DMS 273 treated with DMSO at 0.1 percent for 48 hours (cell line): ENCODE data around the gene CYBA.
"Not testable (repeated sequence)": the region's sequence is repeated elsewhere in the genome, so short reads cannot be mapped to it uniquely, and the experiment has no call there.

Experiments used
- DNase-seq: peaks from one replicate; lab custom pipeline; 2025; lab: John Stamatoyannopoulos, UW

Gene CYBA

DNA sequence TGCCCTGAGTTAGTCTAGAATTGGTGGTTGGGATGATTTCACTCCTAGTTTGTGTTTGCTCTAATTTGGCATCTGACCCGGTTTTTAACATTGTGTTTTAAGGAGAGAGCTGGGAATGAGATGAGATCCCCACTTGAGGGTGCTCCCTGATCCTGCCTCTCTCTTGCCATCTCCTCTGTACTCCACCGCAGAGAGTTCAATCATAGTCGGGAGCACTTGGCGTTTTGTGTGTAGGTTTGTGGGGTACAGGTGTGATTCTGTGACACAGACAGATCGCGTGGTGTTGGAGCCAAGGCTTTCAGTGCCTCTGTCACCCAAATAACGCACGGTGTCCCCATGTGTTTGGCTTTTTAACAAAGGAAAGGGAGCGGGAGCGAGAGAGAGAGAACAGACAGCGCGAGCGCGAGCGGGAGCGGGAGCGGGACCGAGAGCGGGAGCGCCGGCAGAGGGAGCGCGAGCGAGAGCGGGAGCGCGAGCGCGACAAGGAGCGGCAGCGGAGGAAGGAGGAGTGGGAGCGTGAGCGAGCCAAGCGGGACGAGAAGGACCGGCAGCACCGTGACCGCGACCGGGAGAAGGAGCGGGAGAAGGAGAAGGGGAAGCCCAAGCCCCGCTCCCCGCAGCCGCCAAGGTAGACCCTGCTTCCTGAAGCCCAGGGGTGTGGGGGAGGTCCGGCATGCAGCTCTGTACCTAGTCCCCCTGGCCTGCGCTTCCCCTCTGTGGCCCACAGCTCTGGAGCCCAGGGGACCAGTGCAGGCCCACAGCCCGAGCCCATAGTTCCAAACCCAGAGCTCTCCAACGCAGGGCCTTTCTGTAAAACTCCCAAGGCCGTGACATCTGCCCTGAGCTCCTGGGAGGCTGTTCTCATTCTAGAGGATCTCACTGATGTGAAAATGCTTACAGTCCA is 39.7 kb downstream of the CYBA start:
- DNase-seq, result no peak

DNA sequence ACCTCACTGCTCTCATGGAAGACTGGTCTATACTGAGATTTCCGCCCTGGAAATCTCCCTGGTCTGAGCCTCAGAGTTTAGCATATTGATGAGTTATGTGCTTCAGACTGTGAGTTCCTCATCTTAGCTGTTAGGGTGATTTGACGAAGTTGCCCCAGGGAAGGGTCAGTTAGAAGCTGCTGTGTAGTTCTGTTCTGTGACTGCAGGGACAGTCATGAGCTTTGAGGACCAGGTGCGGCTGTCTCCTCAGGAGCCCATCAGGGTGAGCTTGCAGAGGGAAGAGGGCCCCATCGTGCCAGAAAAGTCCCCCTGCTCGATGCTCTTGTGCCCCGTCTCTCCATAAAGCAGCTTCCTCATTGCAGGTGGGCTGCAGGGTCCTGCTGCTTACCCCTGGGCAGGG is 40.8 kb downstream of the CYBA start:
- DNase-seq, result no peak

DNA sequence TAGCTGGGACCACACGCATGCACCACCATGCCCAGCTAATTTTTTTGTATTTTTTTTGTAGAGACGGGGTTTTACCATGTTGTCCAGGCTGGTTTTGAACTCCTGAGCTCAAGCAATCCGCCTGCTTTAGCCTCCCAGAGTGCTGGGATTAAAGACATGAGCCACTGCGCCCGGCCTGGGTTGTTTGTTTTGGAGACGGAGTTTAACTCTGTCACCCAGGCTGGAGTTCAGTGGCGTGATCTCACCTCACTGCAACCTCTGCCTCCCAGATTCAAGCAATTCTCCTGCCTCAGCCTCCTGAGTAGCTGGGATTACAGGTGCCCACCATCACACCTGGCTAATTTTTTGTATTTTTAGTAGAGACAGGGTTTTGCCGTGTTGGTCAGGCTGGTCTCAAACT is 41.4 kb downstream of the CYBA start:
- not testable (repeated sequence) for DNase-seq

DNA sequence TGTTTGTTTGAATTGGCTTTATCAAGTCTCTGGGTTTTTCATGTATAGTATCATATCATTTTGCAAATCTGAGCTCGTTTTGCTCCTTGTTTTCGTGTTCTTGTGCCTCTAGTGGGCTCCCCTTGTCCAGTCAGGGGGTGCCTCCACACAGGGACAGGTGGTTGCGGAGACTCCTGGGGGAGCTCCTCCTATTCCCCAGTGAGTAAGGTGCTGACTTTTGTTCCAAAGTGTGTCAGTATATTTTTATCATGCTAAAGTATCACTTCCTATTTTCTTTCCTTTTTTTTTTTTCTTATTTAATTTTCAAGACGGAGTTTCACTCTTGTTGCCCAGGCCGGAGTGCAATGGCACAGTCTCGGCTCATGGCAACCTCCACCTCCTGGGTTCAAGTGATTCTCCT is 42.8 kb downstream of the CYBA start:
- DNase-seq, result no peak

DNA sequence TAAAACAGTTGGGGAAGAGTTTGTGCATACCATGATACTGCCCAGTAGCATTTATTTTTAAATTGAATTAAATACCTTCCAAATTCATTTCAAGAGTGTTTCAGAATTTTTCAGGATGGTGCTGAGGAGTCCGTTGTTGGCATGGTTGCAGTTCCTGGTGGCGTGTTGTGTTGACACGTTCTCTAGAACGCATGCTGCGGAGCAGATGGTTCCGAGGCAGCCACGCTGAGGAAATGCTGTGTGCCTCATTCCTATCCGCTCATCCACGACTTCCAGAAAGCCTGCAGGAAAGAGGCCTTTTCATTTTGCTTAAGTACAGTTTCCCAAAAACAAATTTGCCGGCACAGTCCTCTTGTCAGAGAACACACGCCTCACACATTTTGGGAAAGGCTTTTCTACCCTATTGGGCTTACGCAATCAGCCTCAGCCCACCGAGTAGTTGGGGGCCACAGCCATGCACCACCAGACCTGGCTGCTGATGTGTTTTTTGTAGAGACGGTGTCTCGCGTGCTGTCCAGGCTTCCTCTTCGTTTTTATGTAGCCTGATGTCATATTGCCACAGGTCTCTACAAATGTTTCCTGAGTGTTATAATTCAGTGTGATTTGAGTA is 44.6 kb downstream of the CYBA start:
- no peak for DNase-seq

DNA sequence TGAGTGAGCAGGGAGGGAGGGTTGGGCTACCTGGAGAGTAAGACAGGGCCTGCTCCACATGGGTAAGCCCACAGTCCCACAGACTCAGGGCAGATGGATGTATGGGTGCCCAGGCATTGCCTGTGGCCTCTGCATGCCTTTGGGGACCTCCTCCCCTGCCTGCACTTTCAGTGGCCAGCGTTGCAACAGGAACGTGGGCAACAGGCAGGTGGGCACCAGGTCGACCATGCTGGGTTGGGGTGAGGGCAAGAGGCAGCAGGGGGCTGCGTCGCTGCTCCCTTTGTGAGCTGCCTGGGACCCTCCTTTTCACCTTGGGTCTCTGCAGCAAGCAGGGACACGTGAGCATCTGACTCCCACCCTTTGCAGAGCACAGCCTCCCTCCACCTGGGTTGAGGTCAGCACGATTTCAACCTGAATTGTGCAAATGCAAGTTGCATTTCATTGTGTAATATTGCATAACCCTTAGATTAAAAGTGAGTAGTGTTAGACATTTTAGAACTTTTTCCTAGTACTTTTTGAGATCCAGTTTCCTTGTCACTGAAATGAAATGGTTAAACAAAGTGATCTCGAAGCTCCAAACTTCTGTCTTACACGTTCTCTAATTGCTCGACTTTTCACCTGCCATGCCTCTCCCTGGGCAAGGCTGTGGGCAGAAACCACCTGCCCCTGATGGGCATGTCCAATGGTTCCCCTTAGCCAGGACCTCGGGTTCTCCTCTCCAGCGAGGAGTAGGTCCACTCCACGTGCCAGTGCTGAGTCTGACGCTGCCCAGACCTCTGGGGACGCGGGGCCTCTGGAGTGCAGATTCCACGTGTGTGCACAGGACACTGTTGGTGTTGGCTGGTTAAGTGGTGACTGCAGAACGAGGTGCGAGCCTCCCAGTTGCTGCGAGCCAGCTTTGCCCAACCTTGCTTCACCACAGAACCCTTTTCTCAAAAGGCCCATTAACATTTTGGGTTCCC is 45.4 kb downstream of the CYBA start:
- no peak for DNase-seq

DNA sequence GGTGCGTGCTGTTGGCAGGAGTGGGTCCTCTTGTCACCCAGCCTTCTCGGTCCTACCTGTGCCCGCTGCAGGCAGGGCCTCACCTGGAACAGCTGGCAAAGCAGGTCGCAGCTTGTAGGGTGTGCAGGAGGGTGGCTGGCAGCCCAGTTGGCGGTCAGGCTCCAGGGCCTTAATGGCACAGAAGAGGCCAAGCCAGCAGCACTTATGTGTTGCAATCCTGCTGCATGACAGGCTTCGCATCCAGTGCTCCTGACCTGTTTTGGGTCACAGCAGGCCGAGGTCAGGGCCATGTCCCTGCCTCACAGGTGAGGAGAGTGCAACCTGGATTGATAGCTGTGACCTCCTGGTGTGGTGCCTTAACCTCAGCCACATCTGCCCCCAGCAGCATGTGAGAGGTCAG is 48.8 kb downstream of the CYBA start:
- DNase-seq, result no peak

DNA sequence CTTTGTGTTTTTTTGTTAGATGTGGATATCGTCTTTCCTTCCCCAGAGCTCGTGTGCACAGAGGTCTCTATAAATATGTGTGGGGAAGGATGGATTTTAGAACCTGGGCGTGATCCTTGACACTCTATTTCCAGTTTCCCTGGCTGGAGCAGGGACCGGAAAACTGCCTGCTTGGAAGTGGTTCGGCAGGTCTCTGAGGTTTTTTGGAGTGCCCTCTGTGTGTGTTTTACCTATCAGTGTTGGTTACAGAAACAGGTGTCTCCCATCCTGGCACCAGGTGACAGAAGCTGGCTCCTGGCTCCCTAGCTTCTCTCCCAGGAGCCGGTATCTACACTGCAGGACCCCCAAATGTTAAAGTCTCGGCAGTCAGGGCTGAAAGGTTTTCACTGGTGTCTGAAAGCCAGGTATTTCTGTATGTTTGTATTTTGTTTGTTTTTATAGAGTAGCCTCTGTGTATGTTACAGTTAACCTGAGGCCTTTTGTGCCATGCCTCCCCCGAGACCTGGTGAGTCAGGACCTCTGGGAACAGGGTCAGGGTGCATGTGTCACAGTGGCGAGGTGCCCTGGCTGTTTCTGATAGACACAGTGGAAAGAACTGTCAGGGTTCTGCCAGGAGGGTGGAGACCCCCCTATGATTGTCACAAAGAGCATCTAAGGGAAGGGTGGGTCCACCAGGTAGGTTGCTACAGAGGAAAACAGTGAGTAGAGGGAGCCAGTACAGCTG is 49.4 kb downstream of the CYBA start:
- no peak for DNase-seq

DNA sequence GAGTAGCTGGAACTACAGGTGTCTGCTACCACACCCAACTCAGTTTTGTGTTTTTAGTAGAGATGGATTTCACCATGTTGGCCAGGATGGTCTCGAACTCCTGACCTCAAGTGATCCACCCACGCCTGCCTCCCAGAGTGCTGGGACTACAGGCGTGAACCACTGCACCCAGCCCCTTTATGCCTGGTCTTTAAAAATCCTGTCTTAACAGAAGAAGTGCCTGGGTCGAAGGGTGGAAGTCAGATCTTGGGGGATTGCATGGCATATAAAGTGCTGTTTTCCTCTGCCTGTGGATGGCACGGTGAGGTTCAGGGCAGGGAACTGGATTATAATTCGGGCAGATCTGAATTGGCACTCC is 50.3 kb downstream of the CYBA start:
- DNase-seq, result no peak

DNA sequence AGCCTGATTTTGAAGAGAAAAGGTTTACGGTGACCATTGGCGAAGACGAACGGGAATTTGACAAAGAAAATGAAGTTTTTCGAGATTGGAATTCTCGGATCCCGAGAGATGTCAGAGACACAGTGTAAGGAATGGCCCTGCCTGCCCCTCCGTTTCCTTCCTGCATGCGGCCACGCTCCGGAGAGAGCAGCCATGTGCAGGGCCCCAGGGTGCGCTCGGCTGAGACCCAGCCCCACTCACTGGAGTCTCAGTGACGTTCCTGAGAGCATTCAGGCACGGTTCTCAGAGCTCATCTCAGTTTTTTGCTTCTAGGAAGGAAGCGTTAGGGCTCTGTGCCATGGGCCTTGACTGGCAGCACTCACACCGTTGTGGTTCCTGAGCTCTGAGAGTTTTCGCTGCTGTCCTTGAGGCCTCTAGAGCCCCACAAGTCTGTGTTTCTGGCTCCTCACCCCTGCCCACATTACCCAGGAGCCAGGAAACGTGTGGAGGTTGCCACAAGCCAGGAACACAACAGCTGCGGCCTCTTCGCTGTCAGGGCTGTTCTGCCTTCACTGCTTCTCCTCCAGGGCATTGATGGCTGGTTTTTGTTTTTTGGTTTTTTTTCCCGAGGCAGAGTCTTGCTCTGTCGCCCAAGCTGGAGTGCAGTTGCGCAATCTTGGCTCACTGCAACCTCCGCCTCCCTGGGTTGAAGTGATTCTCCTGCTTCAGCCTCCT is 50.9 kb downstream of the CYBA start:
- no peak for DNase-seq

DNA sequence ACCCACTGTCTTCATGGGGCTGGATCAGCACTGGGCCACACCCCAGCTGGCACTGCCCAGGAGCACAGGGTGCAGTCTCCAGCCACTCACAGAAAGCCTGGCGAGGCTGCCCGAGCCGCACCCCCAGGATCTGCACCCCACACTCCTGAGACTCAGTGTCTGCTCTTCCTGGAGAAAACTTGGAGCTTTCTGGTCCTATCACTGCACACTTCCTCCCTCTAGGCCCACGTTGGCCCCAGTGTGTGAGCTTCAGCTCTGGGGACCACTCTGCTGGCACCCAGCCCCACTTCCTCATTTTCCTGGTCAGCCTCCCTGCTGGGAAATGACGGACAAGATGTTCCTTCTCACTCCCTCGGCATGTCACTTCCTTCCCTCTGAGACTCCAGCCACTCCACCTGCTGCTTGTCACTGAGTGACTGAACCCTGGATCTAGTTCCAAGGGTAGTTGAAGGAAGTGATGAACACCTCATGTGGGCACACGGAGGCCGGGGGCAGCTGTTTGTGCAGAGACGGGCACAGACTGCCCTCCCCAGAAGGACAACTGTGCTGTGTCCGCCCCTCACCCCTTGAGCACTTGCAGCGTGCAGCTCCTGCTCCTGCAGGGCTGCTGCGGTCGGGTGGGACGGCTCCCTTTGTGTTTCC is 51.6 kb downstream of the CYBA start:
- no peak for DNase-seq

DNA sequence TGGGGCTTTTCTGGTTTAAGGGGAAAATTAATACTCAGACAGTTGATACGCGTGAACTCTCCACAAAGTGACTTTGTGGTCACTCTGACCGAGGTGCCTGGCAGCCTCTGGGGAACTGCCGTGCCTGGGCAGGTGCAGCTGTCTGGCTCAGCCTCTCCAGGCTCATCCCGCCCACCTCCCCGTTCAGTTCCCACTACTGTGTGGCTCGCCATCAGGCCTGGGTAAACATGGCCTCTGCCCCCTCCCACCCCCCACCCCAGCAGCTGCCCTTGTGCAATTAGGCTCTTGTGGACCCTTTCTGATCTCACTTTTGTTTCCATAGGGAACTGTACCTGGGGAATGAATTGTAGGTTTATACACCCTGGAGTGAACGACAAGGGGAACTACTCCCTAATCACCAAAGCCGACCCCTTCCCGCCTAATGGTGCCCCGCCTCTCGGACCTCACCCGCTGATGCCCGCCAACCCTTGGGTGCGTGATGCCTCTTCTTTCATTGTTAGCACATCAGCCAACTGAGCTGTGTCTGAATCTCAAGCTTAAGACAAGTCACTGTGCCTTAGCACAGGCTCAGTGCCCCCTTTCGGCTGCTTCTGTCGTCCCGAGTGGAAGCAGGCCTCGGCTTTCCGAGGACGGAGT is 52.9 kb downstream of the CYBA start:
- DNase-seq, result no peak

DNA sequence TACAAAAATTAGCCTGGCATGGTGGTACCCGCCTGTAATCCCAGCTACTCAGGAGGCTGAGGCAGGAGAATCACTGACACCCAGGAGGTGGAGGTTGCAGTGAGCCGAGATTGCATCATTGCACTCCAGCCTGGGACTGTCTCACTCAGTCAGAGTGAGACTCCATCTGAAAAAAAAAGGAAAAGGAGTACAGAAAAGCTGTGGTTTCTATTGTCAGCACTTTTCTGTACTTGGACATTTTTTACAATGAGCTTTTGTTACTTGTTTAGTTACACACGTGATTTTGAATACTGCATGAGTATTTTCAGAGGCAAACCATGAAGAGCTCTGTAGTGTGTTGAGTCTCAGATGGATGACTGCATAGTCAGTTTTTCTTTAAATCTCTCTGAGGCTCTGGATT is 54.4 kb downstream of the CYBA start:
- no peak for DNase-seq

DNA sequence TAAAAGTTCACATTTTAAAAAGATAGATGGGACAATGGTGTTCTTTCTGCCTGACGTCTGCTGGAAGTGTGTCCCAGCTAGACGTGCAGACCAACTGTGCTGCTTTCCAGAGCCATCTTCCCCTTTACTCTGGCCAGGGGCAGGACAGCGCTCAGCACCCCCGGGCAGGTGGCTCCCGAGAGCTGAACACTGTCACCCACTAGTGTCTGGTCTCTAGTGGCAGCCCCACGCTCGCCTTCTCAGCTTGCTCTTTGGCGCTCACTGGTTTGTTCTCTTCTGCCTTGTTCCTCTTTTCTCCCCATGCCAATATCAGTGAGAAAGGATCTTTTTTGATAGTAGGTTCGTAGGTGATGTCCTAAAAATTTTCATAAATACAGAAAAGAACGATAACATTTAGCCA is 54.9 kb downstream of the CYBA start:
- DNase-seq, result no peak

DNA sequence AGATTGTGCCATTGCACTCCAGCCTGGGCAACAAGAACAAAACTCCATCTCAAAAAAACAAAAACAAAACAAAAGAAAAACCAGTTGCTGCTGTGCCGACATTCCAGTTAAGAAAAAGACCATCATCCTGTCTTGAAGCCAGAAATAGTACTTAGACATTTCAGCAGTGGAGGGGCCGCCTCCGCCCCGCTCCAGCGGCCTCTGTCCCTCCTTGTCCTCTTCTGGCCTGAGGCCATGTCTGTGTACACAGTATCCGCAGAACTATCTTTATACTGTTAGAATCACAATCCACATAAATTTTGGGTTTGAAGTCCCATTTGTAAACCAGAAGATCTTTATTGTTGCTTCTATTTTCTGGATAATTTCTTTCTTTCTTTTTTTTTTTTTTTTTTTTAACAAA is 55.8 kb downstream of the CYBA start:
- DNase-seq, result no peak

DNA sequence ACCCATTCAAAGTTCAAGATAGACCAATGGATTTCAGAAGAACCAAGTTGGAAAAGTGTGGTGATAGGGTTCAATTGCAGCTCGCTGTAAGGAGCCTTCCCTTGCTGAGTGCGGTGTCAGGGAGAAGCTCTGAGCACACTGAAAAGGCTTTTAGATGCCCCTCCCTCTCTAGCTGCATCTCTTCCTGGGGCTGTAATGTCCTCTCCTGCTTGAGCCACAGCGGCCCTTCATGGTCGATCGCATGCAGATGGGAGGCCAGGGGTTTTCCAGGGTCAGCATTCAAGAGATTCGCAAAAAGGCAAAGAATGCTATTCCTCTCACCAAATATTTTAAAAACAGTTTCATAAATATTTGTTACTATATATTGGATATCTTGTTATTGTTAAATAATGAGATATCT is 56.9 kb downstream of the CYBA start:
- no peak for DNase-seq

DNA sequence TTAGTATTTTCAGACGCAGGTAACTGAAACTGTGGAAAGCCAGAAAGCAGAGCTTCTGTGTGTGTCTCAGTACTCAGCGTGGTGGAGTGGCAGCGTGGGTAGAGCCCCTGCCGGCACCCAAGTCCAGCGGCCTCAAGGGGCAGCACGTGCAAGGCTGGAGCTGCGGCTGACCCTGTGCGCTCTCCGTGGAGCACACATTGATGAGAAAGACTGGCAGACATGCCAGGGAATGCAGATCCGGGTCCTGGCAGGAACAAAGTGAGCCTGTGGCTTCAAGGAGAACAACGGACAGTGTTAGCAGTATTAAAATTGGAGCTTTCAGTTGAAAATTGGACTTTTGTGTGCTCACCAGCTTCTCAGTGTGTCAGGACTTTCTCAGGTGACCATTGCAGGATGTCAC is 57.4 kb downstream of the CYBA start:
- DNase-seq, result no peak
